Activated CD4-positive, alpha-beta T cell treated with anti-CD3 and anti-CD28 coated beads, Interleukin-2, amount 50 U/mL, for 16 hours (primary cell): Measurements from ENCODE around the gene PIGZ.

Experiments
- DNase-seq: peaks from one replicate; pipeline ENCODE4 v3.0.0-alpha.2; 2020

PIGZ gene

GRCh38 chr3:196902296-196902695, 66.3 kb downstream of the PIGZ start:
- DNase-seq, result no peak

GRCh38 chr3:196901768-196902167, 66.9 kb downstream of the PIGZ start:
- no peak for DNase-seq
